ENCODE results near the gene ANKAR.
"Not testable (repeated sequence)": the region's sequence is repeated elsewhere in the genome, so short reads cannot be mapped to it uniquely, and the experiment has no call there.

The ANKAR gene

GRCh38 chr2:189660803-189661147, 13.7 kb upstream of the ANKAR start:
- no peak for DNase-seq (ENCODE audit: low read depth)

GRCh38 chr2:189661148-189661956, 13.1 kb upstream of the ANKAR start, which contains the start of gene ASNSD1:
ASNSD1 (plus strand) TSS chr2:189661459; CDS start chr2:189666133, 4,674 bp downstream.
- peak; percentile 100 for DNase-seq (ENCODE audit: low read depth)

- no peak for DNase-seq (ENCODE audit: low read depth)
Observed at GRCh38 chr2:189661957-189662321, 12.5 kb upstream of the ANKAR start.

- DNase-seq (ENCODE audit: low read depth), result no peak
Observed at GRCh38 chr2:189662669-189663226, 11.7 kb upstream of the ANKAR start.

GRCh38 chr2:189663319-189663718, 11.2 kb upstream of the ANKAR start:
- not testable (repeated sequence) for DNase-seq (ENCODE audit: low read depth)

- no peak for DNase-seq (ENCODE audit: low read depth)
Observed at GRCh38 chr2:189669913-189670312, 4.6 kb upstream of the ANKAR start.

- no peak for DNase-seq (ENCODE audit: low read depth)
Observed at GRCh38 chr2:189673661-189674373, 653 bp upstream of the ANKAR start.

- DNase-seq (ENCODE audit: low read depth), result peak; percentile 39
Observed at GRCh38 chr2:189676471-189676870, 2.0 kb downstream of the ANKAR start.

- DNase-seq (ENCODE audit: low read depth), result no peak
Observed at GRCh38 chr2:189679226-189679625, 4.8 kb downstream of the ANKAR start.

- no peak for DNase-seq (ENCODE audit: low read depth)
Observed at GRCh38 chr2:189681203-189681602, 6.7 kb downstream of the ANKAR start.

GRCh38 chr2:189681903-189682302, 7.4 kb downstream of the ANKAR start:
- no peak for DNase-seq (ENCODE audit: low read depth)

GRCh38 chr2:189683348-189683747, 8.9 kb downstream of the ANKAR start:
- DNase-seq (ENCODE audit: low read depth), result no peak

GRCh38 chr2:189684811-189685210, 10.3 kb downstream of the ANKAR start:
- no peak for DNase-seq (ENCODE audit: low read depth)

GRCh38 chr2:189685540-189686229, 11.2 kb downstream of the ANKAR start:
- DNase-seq (ENCODE audit: low read depth), result peak; percentile 35

GRCh38 chr2:189687796-189688195, 13.3 kb downstream of the ANKAR start:
- not testable (repeated sequence) for DNase-seq (ENCODE audit: low read depth)

GRCh38 chr2:189696223-189696622, 21.8 kb downstream of the ANKAR start:
- DNase-seq (ENCODE audit: low read depth), result no peak

- no peak for DNase-seq (ENCODE audit: low read depth)
Observed at GRCh38 chr2:189698020-189698887, 23.8 kb downstream of the ANKAR start.

- DNase-seq (ENCODE audit: low read depth), result no peak
Observed at GRCh38 chr2:189700681-189701080, 26.2 kb downstream of the ANKAR start.

GRCh38 chr2:189702071-189702470, 27.6 kb downstream of the ANKAR start:
- no peak for DNase-seq (ENCODE audit: low read depth)

- no peak for DNase-seq (ENCODE audit: low read depth)
Observed at GRCh38 chr2:189709501-189710221, 35.2 kb downstream of the ANKAR start.

- DNase-seq (ENCODE audit: low read depth), result not testable (repeated sequence)
Observed at GRCh38 chr2:189717593-189717992, 43.1 kb downstream of the ANKAR start.
